NCI-H526 treated with DMSO at 0.1 percent for 48 hours (cell line): ENCODE measurements around the gene ITGA7.
A peak's percentile ranks its signal among the peaks of the same experiment; 100 is the strongest.

Experiments used
- DNase-seq: peaks from one replicate; lab custom pipeline; 2025; lab: John Stamatoyannopoulos, UW

Gene ITGA7

GRCh38 chr12:55707841-55708694 lies at the start of gene ITGA7:
TSS of gene ITGA7 (minus strand) at chr12:55707904. CDS start at chr12:55707682, 222 bp downstream.
- no peak for DNase-seq

- no peak for DNase-seq
Measured at GRCh38 chr12:55755246-55755645, 47.5 kb upstream of the ITGA7 start.

- DNase-seq = no peak
Measured at GRCh38 chr12:55748230-55748993, 40.7 kb upstream of the ITGA7 start.

- DNase-seq = no peak
Measured at GRCh38 chr12:55746913-55747231, 39.2 kb upstream of the ITGA7 start.

- DNase-seq = no peak
Measured at GRCh38 chr12:55746174-55746912, 38.6 kb upstream of the ITGA7 start.

- peak; percentile 89 for DNase-seq
Measured at GRCh38 chr12:55745361-55746173, 37.9 kb upstream of the ITGA7 start.

- no peak for DNase-seq
Measured at GRCh38 chr12:55744340-55745030, 36.8 kb upstream of the ITGA7 start.

- no peak for DNase-seq
Measured at GRCh38 chr12:55743406-55744339, 36.0 kb upstream of the ITGA7 start.

GRCh38 chr12:55742719-55743405 lies 35.2 kb upstream of the ITGA7 start, which contains the start of gene GDF11:
TSS of gene GDF11 (plus strand) at chr12:55743122. CDS start at chr12:55743317, 195 bp downstream.
- DNase-seq = peak; percentile 56

GRCh38 chr12:55741931-55742680 lies 34.4 kb upstream of the ITGA7 start:
- DNase-seq = no peak

GRCh38 chr12:55739025-55739378 lies 31.3 kb upstream of the ITGA7 start:
- DNase-seq = no peak

- DNase-seq = peak; percentile 70
Measured at GRCh38 chr12:55738123-55739024, 30.7 kb upstream of the ITGA7 start.

- DNase-seq = no peak
Measured at GRCh38 chr12:55737581-55738122, 29.9 kb upstream of the ITGA7 start.

- peak; percentile 80 for DNase-seq
Measured at GRCh38 chr12:55736780-55737580, 29.3 kb upstream of the ITGA7 start.

GRCh38 chr12:55736076-55736475 lies 28.4 kb upstream of the ITGA7 start:
- no peak for DNase-seq

GRCh38 chr12:55734595-55734994 lies 26.9 kb upstream of the ITGA7 start:
- DNase-seq = no peak
